CD4-positive, alpha-beta T cell treated with Interleukin-17A for 4 hours (primary cell): ENCODE measurements around the gene CPM.

Experiments
- DNase-seq: peaks from one replicate; pipeline ENCODE4 v3.0.0-alpha.2; 2020; ENCODE audit warnings: mixed read lengths

The CPM gene

GRCh38 chr12:68954811-68955210, 21.8 kb upstream of the CPM start:
- no peak for DNase-seq

- DNase-seq, result no peak
Observed at GRCh38 chr12:68953536-68953935, 20.6 kb upstream of the CPM start.

- no peak for DNase-seq
Observed at GRCh38 chr12:68951652-68952051, 18.7 kb upstream of the CPM start.

GRCh38 chr12:68950511-68950910, 17.5 kb upstream of the CPM start:
- no peak for DNase-seq

- DNase-seq, result no peak
Observed at GRCh38 chr12:68945255-68945654, 12.3 kb upstream of the CPM start.

GRCh38 chr12:68944296-68945076, 11.5 kb upstream of the CPM start:
- DNase-seq, result no peak

GRCh38 chr12:68943848-68944247, 10.9 kb upstream of the CPM start:
- DNase-seq, result no peak

GRCh38 chr12:68940731-68941130, 7.8 kb upstream of the CPM start:
- no peak for DNase-seq

- no peak for DNase-seq
Observed at GRCh38 chr12:68939505-68939904, 6.5 kb upstream of the CPM start.

GRCh38 chr12:68934392-68934791, 1.4 kb upstream of the CPM start:
- no peak for DNase-seq

- DNase-seq, result peak; percentile 19
Observed at GRCh38 chr12:68932128-68932960, 627 bp downstream of the CPM start.

GRCh38 chr12:68930178-68930577, 2.8 kb downstream of the CPM start:
- no peak for DNase-seq

- DNase-seq, result no peak
Observed at GRCh38 chr12:68924546-68924945, 8.4 kb downstream of the CPM start.

GRCh38 chr12:68919581-68920239, 13.3 kb downstream of the CPM start:
- DNase-seq, result no peak

- DNase-seq, result no peak
Observed at GRCh38 chr12:68918960-68919359, 14.0 kb downstream of the CPM start.

- no peak for DNase-seq
Observed at GRCh38 chr12:68915055-68915454, 17.9 kb downstream of the CPM start.

GRCh38 chr12:68913682-68914081, 19.3 kb downstream of the CPM start:
- DNase-seq, result no peak

- no peak for DNase-seq
Observed at GRCh38 chr12:68912916-68913315, 20.1 kb downstream of the CPM start.

GRCh38 chr12:68911197-68911718, 21.7 kb downstream of the CPM start:
- DNase-seq, result no peak

- DNase-seq, result no peak
Observed at GRCh38 chr12:68910128-68910527, 22.8 kb downstream of the CPM start.

- no peak for DNase-seq
Observed at GRCh38 chr12:68908076-68908475, 24.9 kb downstream of the CPM start.

GRCh38 chr12:68905733-68906132, 27.2 kb downstream of the CPM start:
- no peak for DNase-seq

- DNase-seq, result no peak
Observed at GRCh38 chr12:68904351-68904962, 28.5 kb downstream of the CPM start.
